Umbilical cord (tissue), 2 donors: ENCODE measurements around the gene CDK11B. TPM values are rescaled to one million over a fixed set of nuclear protein-coding genes. Genes with fewer than 3 reads are reported as not detected.
"Not testable (repeated sequence)": the region's sequence is repeated elsewhere in the genome, so short reads cannot be mapped to it uniquely, and the experiment has no call there.

ENCODE experiments used
- DNase-seq: peaks from one replicate; pipeline ENCODE4 v3.0.0-alpha.2; 2015; ENCODE audit warnings: low spot score
- total RNA-seq: library from RNA; depleted of rRNA; stranded (reverse); fragments of >200 nt; gene quantifications from one replicate; pipeline ENCODE4 v1.2.3, GENCODE V29; 2014; ENCODE audit warnings: low replicate concordance; ENCODE audit not compliant: insufficient read depth

The CDK11B gene
- total RNA-seq, 1 donor from 2014 or later = 3.6 TPM

DNA sequence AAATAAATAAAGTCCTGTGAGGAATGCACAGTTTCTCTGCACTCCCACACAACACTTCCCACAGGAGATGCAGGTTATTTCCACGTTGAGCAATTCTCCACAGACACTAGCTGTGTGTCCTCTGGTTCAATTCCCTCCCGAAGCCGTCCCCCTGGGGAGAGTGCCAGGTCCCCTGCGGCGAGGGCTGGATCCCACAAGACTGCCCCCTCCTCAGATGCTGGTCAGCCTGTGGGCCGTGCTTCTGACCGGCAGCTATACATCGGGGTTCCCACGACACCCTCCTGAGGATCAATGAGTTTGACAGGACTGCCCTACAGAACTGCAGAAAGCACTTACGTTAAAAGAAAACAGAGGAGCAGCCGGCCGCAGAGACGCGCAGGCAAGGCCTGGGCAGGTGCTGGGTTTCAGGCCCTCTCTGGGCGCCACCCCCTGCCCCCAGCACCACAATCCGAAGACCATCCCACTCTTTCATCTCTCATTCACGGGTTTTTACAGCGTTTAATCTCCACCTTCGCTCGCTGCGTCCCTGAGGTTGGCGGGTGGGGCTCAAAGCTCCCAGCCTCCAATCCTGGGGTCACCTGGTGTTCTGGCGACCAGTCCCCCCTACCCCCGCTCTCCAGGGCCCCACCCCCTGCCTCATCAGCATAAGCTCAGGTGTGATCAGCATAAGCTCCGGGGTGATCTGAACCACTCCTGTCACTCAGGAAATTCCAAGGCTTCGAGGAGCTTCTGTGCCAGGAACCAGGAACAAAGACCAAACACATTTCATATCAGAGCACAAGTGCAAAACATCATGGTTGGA lies 24.5 kb upstream of the CDK11B start:
- no peak for DNase-seq

DNA sequence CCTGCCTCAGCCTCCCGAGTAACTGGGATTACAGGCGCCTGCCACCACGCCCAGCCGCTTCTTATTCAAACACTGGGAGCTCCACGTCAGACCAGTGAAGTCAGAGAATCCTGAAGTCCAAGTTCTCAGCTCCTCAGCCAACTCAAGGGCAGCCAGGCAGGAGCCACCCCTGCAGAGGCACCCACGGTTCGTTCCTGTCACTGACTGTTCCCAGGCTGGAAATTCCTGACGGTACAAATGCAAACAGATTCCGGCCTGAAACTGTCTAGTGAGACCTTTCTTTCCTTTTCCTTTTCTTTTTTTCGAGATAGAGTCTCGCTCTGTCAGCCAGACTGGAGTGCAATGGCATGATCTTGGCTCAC lies 22.1 kb upstream of the CDK11B start:
- no peak for DNase-seq

DNA sequence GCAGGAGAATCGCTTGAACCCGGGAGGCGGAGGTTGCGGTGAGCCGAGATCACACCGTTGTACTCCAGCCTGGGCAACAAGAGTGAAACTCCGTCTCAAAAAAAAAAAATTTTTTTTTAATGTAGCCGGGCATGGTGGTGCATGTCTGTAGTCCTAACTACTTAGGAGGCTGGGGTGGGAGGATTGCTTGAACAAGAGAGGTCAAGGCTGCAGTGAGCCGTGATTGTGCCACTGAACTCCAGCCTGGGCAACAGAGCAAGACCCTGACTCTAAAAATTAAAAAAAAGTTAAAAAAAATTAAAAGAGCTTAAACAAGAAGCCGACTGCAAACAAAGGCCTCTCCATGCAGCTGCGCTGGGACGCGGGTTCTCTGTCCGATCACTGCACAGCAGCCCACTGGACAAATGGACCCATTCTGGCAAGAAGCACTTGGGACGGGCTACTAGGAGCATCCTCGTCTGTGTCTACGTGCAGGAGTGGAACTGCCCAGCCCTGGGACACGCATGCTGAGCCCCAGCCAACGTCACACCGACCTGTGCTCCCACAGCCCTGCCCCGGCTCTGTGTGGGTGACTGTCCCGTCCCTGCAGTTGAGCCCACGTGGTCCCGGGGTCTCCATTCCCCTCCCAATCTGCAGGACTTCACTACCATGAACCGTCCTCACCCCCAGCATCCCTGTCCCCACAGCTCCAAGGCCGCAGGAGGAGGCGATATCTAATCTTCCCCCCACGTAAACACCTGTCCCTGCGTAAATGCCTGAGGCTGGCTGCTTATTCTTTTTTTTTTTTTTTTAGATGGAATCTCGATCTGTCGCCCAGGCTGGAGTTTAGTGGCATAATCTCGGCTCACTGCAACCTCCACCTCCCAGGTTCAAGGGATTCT lies 21.5 kb upstream of the CDK11B start:
- no peak for DNase-seq

DNA sequence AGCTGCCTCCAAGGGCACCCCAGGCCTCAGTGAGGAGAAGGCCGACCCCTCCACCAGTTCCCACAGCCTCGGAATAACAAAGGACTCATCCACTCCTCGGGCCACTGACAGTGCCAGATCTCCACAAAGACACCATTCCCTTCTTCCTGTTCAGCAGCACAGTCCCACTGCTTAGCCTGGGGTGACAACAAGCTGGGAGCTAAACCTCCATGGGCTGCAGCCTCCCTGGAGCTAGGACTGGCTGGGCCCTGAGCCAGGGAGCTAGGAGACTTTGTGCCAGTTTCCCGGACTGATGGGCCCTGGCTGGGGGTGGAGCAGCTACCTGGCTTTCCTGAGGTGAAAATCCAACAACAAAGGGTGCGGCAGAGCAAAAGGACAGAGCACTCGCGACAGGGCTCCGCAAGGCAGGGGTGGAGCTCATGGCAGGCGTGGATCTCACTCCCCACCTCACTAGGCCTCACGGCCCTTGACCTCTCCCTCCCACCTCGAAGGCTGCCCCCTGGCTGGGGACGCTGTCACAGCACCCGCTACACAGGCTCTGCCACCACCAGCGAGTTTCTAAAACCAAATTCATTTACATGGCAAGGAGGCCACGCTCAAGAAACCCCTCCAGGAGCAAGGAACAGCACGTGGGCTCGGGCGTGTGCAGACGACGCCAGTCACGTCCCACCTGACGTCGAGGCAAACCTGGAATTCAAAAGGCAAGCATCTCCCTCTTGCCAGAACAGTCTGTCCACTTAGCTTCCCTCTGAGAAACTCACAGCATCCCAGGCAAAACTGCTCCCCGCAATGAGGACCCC lies 20.0 kb upstream of the CDK11B start:
- DNase-seq = no peak

DNA sequence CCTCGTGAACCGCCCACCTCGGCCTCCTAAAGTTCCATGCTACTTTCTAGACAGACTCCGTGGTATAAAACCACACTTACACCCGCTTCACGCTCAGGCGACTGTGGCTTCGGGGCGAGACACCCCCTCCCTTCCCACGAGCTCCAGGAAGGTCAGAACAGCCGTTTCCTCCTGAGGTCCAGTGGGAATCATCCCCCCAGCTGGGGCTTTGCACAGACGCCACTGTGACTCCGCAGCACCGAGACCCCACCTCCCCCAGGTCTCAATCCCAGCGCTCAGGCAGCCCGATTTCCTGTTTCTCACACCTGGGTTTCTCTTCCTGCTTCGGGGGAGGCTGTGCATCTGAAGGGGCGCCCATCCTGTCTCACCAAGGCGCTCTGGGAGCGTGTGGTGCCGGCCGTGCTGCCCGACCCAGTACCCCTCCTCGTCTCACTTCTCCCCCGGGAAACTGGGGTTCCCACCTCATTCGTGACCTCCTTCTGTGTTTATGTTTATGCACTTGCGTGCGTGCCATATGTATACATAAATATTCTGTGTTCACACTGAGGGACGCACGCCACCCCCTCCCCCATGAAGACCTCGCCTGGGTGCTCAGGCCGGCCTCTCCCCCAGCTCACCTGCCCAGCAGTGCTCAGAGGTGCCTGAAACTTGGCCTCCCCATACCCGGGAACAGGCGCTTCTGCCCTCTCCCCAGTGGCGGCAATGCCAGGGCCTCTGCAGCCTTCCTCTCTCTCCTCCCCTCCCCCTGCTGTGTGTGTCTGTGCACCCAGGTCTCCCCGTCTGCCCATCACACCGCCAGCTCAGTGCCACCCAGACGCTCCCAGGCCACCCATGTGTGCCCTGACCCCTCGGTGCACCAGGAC lies 19.1 kb upstream of the CDK11B start:
- DNase-seq = no peak

DNA sequence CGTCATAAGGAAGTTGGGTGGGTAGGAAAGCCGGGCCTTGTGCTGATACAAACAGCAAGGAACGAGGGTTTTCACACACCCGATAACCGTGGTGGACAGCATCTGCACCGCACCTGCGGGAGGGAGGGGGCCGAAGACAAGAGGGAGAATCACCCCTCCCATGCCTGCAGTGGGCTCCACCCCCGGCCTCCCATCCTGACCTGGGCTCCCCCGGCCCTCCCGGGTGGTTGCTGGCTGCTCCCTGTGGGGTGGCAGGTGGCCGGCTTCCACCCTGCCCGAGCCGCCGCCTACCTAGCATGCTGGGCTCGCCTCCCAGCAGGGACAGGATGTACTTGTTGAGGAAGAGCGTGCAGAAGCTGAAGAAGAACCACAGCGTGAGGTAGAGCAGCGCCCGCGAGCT lies 17.3 kb upstream of the CDK11B start:
- not testable (repeated sequence) for DNase-seq

DNA sequence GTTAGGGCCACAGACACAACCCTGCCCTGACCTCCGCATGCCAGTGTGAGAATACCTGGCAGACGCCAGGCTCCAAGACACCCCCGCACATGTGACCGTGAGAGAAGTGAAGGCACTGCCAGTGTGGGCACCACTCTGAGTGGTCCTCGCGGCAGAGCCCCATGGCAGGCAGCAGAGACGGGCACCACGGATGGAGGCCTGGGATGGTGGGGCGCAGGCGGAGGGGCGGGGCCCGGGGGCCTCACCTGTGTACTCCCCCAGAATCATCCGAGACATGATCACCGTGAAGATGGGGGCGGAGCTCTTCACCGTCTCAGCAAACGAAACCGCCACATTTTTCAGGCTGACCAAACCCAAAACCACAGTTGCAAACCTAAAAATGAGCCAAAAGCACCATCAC lies 16.4 kb upstream of the CDK11B start:
- not testable (repeated sequence) for DNase-seq

DNA sequence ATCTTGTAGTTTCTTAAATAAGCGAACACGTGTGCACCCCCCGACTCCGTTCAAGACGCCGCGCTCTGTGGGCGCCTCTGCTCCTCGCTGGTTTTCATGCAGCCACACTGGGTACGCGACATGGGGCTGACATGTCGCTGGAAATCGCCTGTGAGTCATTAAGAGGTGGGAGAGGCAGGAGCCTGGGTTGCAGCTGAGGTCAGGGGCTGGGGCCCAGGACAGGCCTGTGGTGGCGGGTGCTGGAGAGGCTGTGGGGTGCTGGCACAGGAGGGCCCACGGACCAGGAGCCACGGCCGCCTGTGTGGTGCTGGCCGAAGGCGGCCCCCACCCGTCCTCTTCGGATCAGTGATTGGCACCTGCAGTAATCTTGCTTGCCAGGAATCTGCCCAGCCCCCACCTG lies 16.0 kb upstream of the CDK11B start:
- not testable (repeated sequence) for DNase-seq

DNA sequence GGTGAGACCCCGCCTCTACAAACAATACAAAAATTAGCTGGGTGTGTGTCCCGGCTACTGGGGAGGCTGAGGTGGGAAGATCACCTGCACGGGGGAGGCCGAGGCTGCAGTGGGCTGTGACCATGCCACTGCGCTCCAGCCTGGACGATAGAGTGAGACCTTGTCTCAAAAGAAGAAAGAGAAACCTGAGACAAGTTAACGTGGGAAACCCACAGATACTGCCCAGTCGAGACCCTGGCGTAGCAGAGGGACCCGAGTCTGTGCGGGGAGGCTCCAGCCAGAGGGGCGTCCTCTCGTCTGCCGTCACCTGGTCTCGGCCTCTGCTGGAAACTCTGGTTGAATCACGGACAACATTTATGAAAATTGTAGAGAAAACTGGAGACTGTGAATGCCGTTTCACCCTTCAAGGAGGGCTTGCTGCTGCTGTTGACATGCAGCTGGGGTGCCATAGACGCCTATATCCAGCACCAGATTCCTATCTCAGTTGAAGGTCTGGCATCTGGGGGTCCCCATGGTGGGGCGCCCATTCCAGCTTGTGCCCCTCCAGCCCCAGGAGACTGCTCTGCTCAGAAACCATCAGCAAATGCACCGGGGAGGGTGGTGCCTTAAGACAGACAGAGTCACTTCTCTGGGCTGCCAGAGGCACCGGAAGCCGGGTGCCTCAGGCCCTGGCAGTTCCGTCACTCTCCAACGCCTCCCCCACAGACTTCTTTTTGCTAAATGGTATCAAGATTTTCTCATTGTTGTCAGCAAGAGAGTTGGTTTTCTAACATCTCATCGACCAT lies 13.6 kb upstream of the CDK11B start:
- DNase-seq = no peak

DNA sequence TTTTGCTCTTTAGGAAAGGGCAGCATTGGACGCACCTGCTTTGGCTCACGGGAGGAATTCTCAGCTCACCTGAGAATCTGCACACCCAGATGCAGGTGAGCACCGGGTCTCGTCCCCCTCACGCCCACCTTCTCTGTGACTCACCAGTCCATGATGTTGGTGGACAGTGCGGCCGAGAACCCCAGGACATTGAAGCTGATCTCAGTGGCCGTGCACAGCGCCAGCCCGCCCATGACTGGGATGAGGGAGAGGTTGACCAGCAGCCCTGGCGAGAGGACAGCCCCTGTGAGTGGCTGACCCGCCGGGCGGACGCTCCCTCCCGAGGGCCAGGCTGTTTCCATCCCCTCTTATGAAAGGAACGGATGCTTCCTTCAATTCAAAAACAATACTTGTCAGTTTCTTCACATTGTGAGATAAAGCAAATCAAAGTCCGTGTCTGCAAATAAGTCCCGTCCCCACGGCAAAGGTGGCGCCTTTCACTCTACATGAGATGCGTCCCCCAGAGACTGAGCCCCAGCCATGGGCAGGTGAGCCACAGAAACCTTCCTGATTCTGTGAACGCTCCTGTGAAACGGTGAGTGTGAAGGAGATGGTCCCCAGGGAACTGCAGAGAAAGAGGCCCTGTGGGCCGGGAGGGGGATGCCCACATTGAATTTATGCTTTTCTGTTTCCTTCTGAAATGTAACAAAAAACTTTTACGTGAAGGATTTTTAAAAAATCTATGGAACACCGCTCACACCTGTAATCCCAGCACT lies 12.7 kb upstream of the CDK11B start:
- DNase-seq = no peak

DNA sequence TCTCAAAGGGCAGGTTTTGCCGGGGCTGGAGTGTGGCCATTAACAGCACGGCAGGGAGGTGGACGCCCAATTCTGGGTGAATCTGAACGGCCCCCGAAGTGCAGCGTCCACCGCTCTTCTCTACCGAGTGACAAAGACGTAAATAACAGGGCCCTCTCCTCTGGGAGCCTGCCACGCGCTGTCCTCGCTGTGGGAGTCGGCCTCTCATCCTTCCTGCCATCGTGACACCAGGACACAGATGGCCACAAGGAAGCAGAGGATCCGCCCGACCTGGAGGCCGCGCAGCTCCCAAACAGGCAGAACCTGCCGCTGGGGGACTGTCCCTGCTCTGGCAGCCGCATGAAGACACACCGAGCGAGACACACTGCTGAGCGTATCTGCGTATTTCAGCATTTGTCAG lies 12.1 kb upstream of the CDK11B start:
- no peak for DNase-seq

DNA sequence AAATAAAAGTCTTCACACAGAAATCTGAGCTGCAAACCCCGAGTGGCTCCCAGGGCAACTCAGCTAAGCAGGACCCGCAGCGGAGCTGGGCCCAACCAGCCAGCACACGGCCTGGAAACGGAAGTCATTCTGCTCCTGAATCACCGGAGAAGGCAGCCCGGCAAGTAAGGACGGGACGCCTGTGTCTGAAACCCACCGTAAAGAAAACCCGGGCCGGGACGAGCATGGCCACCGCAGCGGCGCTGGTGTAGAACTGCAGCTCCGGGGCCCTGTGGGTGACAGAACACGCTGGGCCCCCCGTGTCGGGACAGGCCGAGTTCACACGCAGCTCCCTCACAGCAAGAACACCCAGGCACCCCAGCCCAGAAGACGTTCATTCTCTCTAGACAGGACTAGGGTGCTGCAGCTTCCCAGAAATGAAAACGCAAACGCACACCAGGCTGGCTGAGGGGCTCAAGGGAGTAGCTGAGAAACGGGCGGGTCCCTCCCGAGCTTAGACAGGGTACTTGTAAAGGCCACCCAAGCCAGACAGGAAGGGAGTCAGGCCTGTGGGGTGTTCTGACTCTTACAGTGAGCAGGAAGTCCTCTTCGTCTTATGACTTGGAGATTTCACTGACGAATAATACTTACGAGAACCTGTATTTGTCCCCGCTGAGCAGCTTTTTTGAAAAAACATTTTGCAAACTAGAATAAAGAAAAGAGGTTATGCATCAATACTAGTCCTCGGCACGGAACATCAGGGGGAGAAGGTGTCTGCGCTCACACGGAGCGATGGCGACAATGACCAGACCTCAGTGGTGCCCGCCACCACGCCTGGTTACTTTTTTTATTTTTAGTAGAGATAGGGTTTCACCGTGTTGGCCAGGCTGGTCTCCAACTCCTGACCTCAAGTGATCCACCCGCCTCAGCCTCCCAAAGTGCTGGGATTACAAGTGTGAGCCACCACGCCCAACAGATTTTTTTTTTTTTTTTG lies 10.9 kb upstream of the CDK11B start:
- no peak for DNase-seq

DNA sequence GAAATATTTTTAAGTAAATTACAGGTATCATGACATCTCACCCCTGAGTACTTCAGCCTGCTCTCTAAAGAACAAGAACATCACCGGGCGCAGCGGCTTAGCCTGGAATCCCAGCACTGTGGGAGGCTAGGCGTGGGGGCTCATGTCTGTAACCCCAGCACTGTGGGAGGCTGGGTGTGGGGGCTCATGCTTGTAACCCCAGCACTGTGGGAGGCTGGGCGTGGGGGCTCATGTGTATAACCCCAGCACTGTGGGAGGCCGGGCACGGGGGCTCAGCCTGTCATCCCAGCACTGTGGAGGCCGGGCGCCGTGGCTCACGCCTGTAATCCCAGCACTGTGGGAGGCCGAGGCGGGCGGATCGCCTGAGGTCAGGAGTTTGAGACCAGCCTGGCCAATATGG lies 7.7 kb upstream of the CDK11B start:
- no peak for DNase-seq

DNA sequence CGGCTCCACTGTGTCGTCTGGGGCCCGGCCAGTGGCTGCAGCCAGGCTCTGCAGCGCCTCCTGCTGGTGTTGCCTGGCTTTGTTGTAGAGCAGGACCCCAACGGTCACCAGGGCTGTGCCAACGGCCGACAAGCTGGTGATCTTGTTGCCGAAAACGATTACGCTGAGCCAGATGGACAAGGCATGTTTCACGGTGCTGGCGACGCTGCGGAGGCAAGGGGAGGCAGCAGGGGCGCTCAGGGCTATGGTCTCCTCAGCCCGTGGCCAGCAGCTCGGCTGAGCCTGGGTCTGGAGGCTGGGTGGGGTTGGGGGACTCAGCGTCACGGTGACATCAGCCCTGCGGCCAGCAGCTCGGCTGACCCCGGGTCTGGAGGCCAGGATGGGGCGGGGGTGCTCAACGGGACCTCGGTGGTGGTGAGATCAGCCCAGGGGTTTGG lies 7.0 kb upstream of the CDK11B start:
- DNase-seq = no peak

DNA sequence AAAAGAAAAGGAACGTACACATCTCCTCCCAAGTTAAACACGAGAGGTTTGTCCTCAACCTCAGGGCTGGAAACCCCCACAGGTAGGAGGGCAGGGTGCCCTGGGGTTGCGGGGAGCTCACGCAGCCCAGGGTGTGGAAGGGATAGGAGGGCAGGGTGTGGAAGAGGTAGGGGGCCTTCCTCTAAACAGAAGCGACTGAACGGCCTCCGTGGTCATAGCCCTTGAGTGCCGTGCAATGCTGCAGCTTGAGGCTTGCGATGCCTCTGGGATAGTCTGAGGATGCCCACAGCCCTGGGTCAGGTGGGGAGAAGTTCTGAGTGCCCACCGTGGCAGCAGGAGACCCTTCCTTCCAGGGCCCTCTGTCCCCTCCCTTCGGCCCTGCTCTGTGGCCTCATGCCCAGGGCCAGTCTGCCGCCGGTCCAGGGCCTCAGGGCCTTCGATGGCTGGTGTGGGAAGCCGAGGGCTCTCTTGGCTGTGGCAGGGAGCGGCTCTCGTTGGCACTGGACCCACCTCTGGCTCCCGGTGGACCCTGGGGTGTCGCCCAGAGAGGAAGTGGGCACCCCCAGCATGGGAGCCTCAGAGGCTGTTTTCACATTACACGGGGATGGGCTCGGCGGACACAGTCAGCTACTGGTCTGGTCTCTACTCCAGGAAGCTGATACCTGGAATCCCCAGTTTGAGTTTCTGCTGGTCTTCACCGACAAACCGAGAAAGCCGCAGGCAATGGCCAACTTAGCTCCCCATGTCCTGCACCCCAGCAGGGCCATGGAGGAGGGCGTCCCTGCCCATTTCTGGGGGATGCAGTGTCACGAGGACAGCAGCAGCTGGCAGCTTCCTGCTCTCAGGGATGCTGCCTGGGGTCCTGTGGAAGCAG lies 6.4 kb upstream of the CDK11B start:
- DNase-seq = no peak

DNA sequence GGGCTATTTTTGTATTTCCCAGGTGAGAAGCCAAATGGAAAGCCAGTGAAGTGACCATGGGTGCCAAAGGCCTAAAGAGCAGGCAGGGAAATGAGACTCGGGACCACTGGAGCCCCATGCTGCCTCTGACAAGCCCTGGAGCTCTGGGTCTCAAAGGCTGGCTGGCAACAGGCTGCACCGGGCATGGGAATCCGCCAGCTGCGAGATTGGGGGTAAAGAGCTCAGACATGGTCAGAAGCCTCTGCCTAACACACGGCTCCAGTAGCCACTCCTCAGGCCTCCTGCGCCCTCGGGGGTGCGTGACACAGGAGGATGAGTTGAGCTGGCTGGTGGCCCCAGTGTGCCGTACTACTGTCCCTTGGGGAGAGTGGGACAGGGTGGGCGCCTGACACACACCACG lies 5.5 kb upstream of the CDK11B start:
- not testable (repeated sequence) for DNase-seq

DNA sequence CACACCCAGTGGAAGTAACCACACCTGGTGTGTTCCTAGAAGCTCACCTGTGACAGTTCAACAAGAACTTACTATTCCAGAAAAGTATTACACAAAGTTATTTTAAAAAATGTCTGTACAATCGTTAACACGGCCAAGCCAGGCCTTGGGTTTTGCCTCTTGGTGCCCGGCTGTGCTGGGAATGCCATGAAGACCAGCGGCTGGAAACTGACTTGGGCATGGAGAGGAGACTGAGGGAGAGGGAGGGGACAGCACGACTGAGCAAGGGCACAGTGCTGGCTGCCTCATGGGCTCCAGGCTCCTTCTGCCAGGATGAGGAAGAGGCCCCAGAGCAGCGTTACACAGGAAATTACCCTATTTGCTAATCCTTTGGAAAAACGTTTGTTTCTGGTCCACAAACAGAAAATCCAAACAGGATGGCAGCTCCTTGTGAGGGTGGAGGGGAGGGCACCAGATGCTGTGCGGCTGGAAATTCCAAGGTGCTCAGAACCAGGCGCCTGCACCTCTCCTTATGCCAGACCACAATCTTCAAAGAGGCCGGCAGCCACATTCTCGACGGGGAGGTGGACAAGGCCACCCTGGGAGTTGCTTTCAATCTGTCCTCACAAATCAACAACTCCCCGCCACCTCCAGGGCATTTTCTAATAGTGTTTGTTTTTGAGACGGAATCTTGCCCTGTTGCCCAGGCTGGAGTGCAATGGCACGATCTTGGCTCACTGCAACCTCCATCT lies 4.2 kb upstream of the CDK11B start:
- DNase-seq = not testable (repeated sequence)
